Smooth muscle cell of the umbilical artery (primary cell): ENCODE results near the gene TTLL13. TPM values are rescaled to one million over a fixed set of nuclear protein-coding genes. Genes with fewer than 3 reads are reported as not detected.

Source experiments
- total RNA-seq: library from RNA; depleted of rRNA; stranded (reverse); fragments of >200 nt; gene quantifications from 2 replicates; pipeline ENCODE4 v1.2.3, GENCODE V29; 2014

The TTLL13 gene
- 0.14 TPM in 1 of 2 replicates, not detected in the other for total RNA-seq

GRCh38 chr15:90249203-90249863, at the start of gene TTLL13:
TTLL13 (plus strand) TSS chr15:90249556; CDS start chr15:90250631, 1,075 bp downstream.

GRCh38 chr15:90201130-90201943, 48.0 kb upstream of the TTLL13 start, which contains the start of gene SEMA4B:
SEMA4B (plus strand) TSS chr15:90201330; CDS start chr15:90201579, 249 bp downstream.

GRCh38 chr15:90233387-90234095, 15.8 kb upstream of the TTLL13 start, which contains the start of gene CIB1:
CIB1 (minus strand) TSS chr15:90233941; CDS start chr15:90233885, 56 bp downstream.

GRCh38 chr15:90234096-90234988, 15.0 kb upstream of the TTLL13 start, which contains the start of gene GDPGP1:
GDPGP1 (plus strand) TSS chr15:90234209; CDS start chr15:90240909, 6,700 bp downstream.

GRCh38 chr15:90265271-90266060, 16.1 kb downstream of the TTLL13 start, which contains the start of gene NGRN:
NGRN (plus strand) TSS chr15:90265672; CDS start chr15:90265713, 41 bp downstream.

Other genes starting within 250 kb of the TTLL13 start
- gene ZNF710, start 248.2 kb upstream of the TTLL13 start, total RNA-seq, result 7.4 and 13.7 TPM in 2 replicates
- gene IDH2, start 147.1 kb upstream of the TTLL13 start, total RNA-seq, result 102 and 108 TPM in 2 replicates
- gene SEMA4B, start 48.2 kb upstream of the TTLL13 start, total RNA-seq, result 17.2 and 33.7 TPM in 2 replicates
- gene CIB1, start 15.6 kb upstream of the TTLL13 start, total RNA-seq, result 30.3 and 33.3 TPM in 2 replicates
- 6.1 and 7.1 TPM in 2 replicates for gene GDPGP1, start 15.3 kb upstream of the TTLL13 start, total RNA-seq
- 89.2 and 111 TPM in 2 replicates for gene NGRN, start 16.1 kb downstream of the TTLL13 start, total RNA-seq
- gene ZNF774, start 102.7 kb downstream of the TTLL13 start, total RNA-seq, result 2.1 and 6.7 TPM in 2 replicates
- gene IQGAP1, start 138.7 kb downstream of the TTLL13 start, total RNA-seq, result 182 and 447 TPM in 2 replicates